ENCODE results near the gene PGRMC2. TPM values are rescaled to one million over a fixed set of nuclear protein-coding genes. Genes with fewer than 3 reads are reported as not detected.

Gene PGRMC2
- total and polyA plus RNA-seq, 2 of the 4 experiments (the other 2 are of a cell fraction) = 13.4 to 40.7 TPM

DNA sequence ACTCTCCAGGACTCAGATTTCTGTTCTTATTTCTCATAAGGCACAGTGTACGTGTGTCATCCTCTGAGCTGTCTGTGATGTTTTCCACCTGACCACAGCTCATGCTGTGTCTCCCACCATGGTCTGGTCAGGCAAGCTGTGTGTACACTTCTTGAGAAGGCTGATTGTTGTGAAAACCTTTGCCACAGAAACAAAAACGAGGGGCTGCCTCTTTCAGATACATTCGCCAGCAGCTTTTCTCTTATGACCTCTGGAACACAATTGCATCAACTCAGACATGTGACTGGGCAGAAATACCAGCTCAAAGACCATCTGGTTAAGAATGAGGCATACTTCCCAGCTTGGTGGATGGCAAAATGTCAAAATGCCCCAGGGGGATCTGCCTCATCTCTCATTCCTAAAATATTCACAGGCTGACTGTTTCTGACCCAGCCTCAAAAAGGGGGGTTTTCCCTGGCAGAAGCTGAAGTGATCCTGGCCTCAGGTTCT is 46.1 kb downstream of the PGRMC2 start (continued):
- peak; percentile 55; the same call in 1 of the 2 replicates for TF ChIP-seq MAZ (IDR thresholded peaks at IDR 0.05; ENCODE audit: borderline replicate concordance, low read depth, low read length)

DNA sequence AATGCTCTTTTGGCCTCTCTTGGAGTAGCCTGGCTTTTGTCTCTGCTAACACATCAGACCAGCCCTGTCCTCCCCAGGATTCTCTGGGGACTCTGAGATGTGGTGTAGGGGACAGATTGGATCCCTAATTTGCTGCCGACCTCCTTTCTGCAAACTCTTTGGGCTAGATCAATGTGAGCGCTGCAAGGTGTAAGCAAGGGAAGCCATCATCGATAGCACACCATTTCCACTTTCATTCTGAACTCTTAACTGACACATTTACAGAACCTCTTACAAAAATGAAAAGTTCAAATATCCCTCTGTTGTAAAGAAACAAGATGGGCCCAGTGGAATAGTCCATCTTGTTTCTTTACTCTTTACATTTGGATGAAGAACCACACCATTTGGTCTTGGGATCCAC is 46.6 kb downstream of the PGRMC2 start:
- H3K56ac ChIP-seq (ENCODE audit: extremely low read depth, insufficient read depth, low read length) = peak overlapping the region; percentile 14
- peak overlapping the region; percentile 99 for H2BK120ac ChIP-seq (ENCODE audit: low read depth, low read length)
- peak overlapping the region; percentile 88 for H4K5ac ChIP-seq (ENCODE audit: low read depth, low read length)
- H3K4ac ChIP-seq (ENCODE audit: low read depth, low read length) = peak overlapping the region; percentile 99
- no peaks in the 10 kb centered on the region for H3K79me1 ChIP-seq (ENCODE audit: low read depth in 1 of 2, low read length in 2 of 2)
- peak overlapping the region; percentile 90 for H3K18ac ChIP-seq (ENCODE audit: low read depth, low read length)
- no CpG with 5 or more reads among the region's 3 CpGs for WGBS, 2 experiments (ENCODE audit: extremely low coverage in 2 of 2, insufficient read length in 1 of 2)
- H2BK15ac ChIP-seq (ENCODE audit: low read depth, low read length) = peak overlapping the region; percentile 51
- no peaks in the 10 kb centered on the region for H4K20me1 ChIP-seq (ENCODE audit: insufficient read depth, low read length)
- CTCF ChIA-PET = interaction anchor here (0.9 to 1.0 kb wide), 2 partner anchors 9 to 12 kb away, joined by 3 read pairs; no protein-coding TSS in a partner anchor
- in situ Hi-C loops (cut with MboI; ENCODE audit: low sequenced_read_pairs) (no loop called here), intact Hi-C loops (cut with micrococcal nuclease) (loop anchor here (1.0 to 2.0 kb wide), 2 partner anchors 114 to 117 kb away; no protein-coding TSS in a partner anchor), dilution Hi-C loops (cut with HindIII; ENCODE audit: low sequenced_read_pairs, unreplicated experiment) (no loop called here)
- peak overlapping the region; percentile 18; the same call in 1 of the 2 replicates for H3K4me2 ChIP-seq (ENCODE audit: low read depth, low read length)
- H3K27me3 ChIP-seq (ENCODE audit: control insufficient read depth, insufficient read depth, low read length) = no peaks in the 10 kb centered on the region
- peak overlapping the region; percentile 29 for H2AFZ ChIP-seq (replicated peaks; ENCODE audit: low read length, poor library complexity)
- H3K4me1 ChIP-seq (ENCODE audit: control insufficient read depth, insufficient read depth, low read length) = peaks cover 19% of the 10 kb centered on the region
- peak overlapping the region; percentile 99 for H2BK20ac ChIP-seq (ENCODE audit: low read depth, low read length)
- peak overlapping the region; percentile 94 for H2BK5ac ChIP-seq (ENCODE audit: low read depth, low read length, poor library complexity, severe bottlenecking)
- no peak; the same call in 1 of the 2 replicates for ATAC-seq (ENCODE audit: low read depth)
- peak overlapping the region; percentile 76 for H4K91ac ChIP-seq (ENCODE audit: insufficient read depth, low read depth, low read length)
- H3K23ac ChIP-seq (ENCODE audit: low read depth, low read length) = peak overlapping the region; percentile 78
- no peak overlapping the region for H3K4me3 ChIP-seq (ENCODE audit: insufficient read depth, low read depth, low read length)
- H3K9me1 ChIP-seq (ENCODE audit: insufficient read depth, low read length) = peaks cover 19% of the 10 kb centered on the region
- peak overlapping the region; percentile 32 for H3K9ac ChIP-seq (ENCODE audit: low read depth, low read length)
- peak overlapping the region; percentile 43 to 97 for H4K8ac ChIP-seq (ENCODE audit: low read depth in 2 of 2, low read length in 2 of 2)
- H2AK5ac ChIP-seq (ENCODE audit: low read depth, low read length) = peak overlapping the region; percentile 89
- no peak for DNase-seq
- peaks cover 5% of the 10 kb centered on the region for H3K9me3 ChIP-seq (ENCODE audit: control insufficient read depth, insufficient read depth, low read length)
- H2AK9ac ChIP-seq (replicated peaks; ENCODE audit: low read depth, low read length, poor library complexity) = peak overlapping the region; percentile 68
- H3K14ac ChIP-seq (replicated peaks; ENCODE audit: low read depth, low read length) = peak overlapping the region; percentile 94
- H3K27ac ChIP-seq (ENCODE audit: insufficient read depth, low read length) = peak overlapping the region; percentile 95
- H3K36me3 ChIP-seq (ENCODE audit: control insufficient read depth, insufficient read depth, low read length) = no peaks in the 10 kb centered on the region
- BruUV-seq (replicated peaks) = no TSS peak
- POLR2A ChIA-PET (ENCODE audit: unreplicated experiment) = no interaction called here
- TF ChIP-seq CHD1 (IDR thresholded peaks at IDR 0.05; ENCODE audit: low read depth, low read length) (no peak), BHLHE40 (IDR thresholded peaks at IDR 0.05; ENCODE audit: low read depth, low read length) (no peak), CTCF (conservative IDR thresholded peaks at IDR 0.05; ENCODE audit: low read depth, low read length) (no peak), MXI1 (IDR thresholded peaks at IDR 0.05; ENCODE audit: borderline replicate concordance, low read depth, low read length) (no peak), MAFK (IDR thresholded peaks at IDR 0.05; ENCODE audit: low read depth, low read length) (no peak), RCOR1 (IDR thresholded peaks at IDR 0.05; ENCODE audit: insufficient replicate concordance, low read length) (no peak), NFE2L2 (IDR thresholded peaks at IDR 0.05; ENCODE audit: low read depth, low read length) (no peak), SMC3 (IDR thresholded peaks at IDR 0.05; ENCODE audit: low read depth, low read length) (no peak), MAZ (IDR thresholded peaks at IDR 0.05; ENCODE audit: borderline replicate concordance, low read depth, low read length) (no peak), FOS (IDR thresholded peaks at IDR 0.05; ENCODE audit: low read depth, low read length) (no peak), CEBPB (IDR thresholded peaks at IDR 0.05; ENCODE audit: low read depth, low read length) (no peak)
- TF ChIP-seq, protein P1, sequence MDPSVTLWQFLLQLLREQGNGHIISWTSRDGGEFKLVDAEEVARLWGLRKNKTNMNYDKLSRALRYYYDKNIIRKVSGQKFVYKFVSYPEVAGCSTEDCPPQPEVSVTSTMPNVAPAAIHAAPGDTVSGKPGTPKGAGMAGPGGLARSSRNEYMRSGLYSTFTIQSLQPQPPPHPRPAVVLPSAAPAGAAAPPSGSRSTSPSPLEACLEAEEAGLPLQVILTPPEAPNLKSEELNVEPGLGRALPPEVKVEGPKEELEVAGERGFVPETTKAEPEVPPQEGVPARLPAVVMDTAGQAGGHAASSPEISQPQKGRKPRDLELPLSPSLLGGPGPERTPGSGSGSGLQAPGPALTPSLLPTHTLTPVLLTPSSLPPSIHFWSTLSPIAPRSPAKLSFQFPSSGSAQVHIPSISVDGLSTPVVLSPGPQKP (IDR thresholded peaks at IDR 0.05; ENCODE audit: borderline replicate concordance, low read depth, low read length) = no peak
- TF ChIP-seq, protein P2, sequence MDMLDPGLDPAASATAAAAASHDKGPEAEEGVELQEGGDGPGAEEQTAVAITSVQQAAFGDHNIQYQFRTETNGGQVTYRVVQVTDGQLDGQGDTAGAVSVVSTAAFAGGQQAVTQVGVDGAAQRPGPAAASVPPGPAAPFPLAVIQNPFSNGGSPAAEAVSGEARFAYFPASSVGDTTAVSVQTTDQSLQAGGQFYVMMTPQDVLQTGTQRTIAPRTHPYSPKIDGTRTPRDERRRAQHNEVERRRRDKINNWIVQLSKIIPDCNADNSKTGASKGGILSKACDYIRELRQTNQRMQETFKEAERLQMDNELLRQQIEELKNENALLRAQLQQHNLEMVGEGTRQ (IDR thresholded peaks at IDR 0.05; ENCODE audit: low read depth, low read length) = no peak

Measured in IMR-90 (cell line).